Left lobe of liver (tissue), 2 donors: ENCODE data around the gene MACROD1. TPM values are rescaled to one million over a fixed set of nuclear protein-coding genes. Genes with fewer than 3 reads are reported as not detected.

ENCODE experiments used
- ATAC-seq: fragments of 200-7000 bp; cut with Tn5 transposase; one replicate; pipeline ENCODE4 v1.9.1; 2020; ENCODE audit warnings: mild to moderate bottlenecking, moderate library complexity
- DNase-seq: peaks from one replicate; pipeline ENCODE4 v3.0.0-alpha.2; 2020; ENCODE audit warnings: low spot score
- total RNA-seq: library from RNA; stranded (reverse); gene quantifications from one replicate; pipeline ENCODE4 v1.2.1, GENCODE V29; 2021
- donor health status: DM: no; HTN: no; CAD: no; lungs with moderate emphysema.
- donor health status: DM: no; HTN: yes; CAD: no.

MACROD1 gene
- total RNA-seq, 1 donor from 2014 or later, result 35.2 TPM

- DNase-seq, result no peak
- no peak for ATAC-seq
Observed at GRCh38 chr11:64095273-64095817, 70.6 kb downstream of the MACROD1 start.

- no peak for DNase-seq
- ATAC-seq, result no peak
Observed at GRCh38 chr11:64094463-64095260, 71.3 kb downstream of the MACROD1 start.

GRCh38 chr11:64093233-64094039 is 72.5 kb downstream of the MACROD1 start:
- DNase-seq (no peak), ATAC-seq (peak; percentile 53)

GRCh38 chr11:64092761-64093136 is 73.2 kb downstream of the MACROD1 start:
- peak; percentile 77 for ATAC-seq
- no peak for DNase-seq

- ATAC-seq (peak; percentile 10), DNase-seq (no peak)
Observed at GRCh38 chr11:64092111-64092760, 73.7 kb downstream of the MACROD1 start.

GRCh38 chr11:64090806-64091516 is 75.0 kb downstream of the MACROD1 start:
- ATAC-seq, result peak; percentile 9
- DNase-seq, result no peak

GRCh38 chr11:64089915-64090805 is 75.8 kb downstream of the MACROD1 start:
- no peak for ATAC-seq
- no peak for DNase-seq

- ATAC-seq (no peak), DNase-seq (no peak)
Observed at GRCh38 chr11:64089493-64089892, 76.4 kb downstream of the MACROD1 start.

GRCh38 chr11:64089027-64089360 is 76.9 kb downstream of the MACROD1 start:
- ATAC-seq (no peak), DNase-seq (no peak)

GRCh38 chr11:64088162-64089026 is 77.5 kb downstream of the MACROD1 start:
- DNase-seq (no peak), ATAC-seq (no peak)

GRCh38 chr11:64086258-64087123 is 79.4 kb downstream of the MACROD1 start:
- ATAC-seq, result no peak

GRCh38 chr11:64085906-64086257 is 80.0 kb downstream of the MACROD1 start:
- ATAC-seq, result no peak
- DNase-seq, result no peak

More at GRCh38 chr11:64086258-64087123, 79.4 kb downstream of the MACROD1 start:
- DNase-seq, result no peak

- ATAC-seq (peak; percentile 88), DNase-seq (peak; percentile 90)
Observed at GRCh38 chr11:64084951-64085710, 80.8 kb downstream of the MACROD1 start.

- no peak for DNase-seq
- peak; percentile 13 for ATAC-seq
Observed at GRCh38 chr11:64084146-64084950, 81.6 kb downstream of the MACROD1 start.

GRCh38 chr11:64083398-64084080 is 82.4 kb downstream of the MACROD1 start:
- DNase-seq, result no peak
- peak; percentile 4 for ATAC-seq
